Upper lobe of left lung (tissue), 4 donors: Measurements from ENCODE around the gene RPS27L.

ENCODE experiments used
- CTCF ChIP-seq, 6 experiments: fragments of 450-650 bp in 4 of 6; fragments of 200-600 bp in 2 of 6; sonication (generic) in 2 of 6; IDR thresholded peaks; one replicate each; pipeline ENCODE4 v1.5.1; 2016 to 2019; ENCODE audit warnings: antibody characterized with exemption in 6 of 6
- EP300 ChIP-seq, 4 donors: sonication (generic); formaldehyde crosslinking; IDR thresholded peaks; one replicate each; pipeline ENCODE4 v1.5.1; 2017; ENCODE audit warnings: antibody characterized with exemption in 4 of 4, control low read depth in 2 of 4

GRCh38 chr15:63118854-63119253 lies 38.4 kb downstream of the RPS27L start:
- TF ChIP-seq CTCF (IDR thresholded peaks at IDR 0.05) (no peak), EP300 (IDR thresholded peaks at IDR 0.05) (no peak)
